Keratinocyte (primary cell): ENCODE results near the gene RNF19B.

Experiments used
- EZH2 ChIP-seq: IDR thresholded peaks from one replicate; pipeline ENCODE4 v1.6.1; 2012; ENCODE audit warnings: inconsistent platforms, mild to moderate bottlenecking, low read length, moderate library complexity
- TF ChIP-seq, protein P1 (sequence below), 3 experiments: IDR thresholded peaks in 1 of 3; conservative IDR thresholded peaks in 1 of 3; optimal IDR thresholded peaks in 1 of 3; 2 replicates in 2 of 3; 3 replicates in 1 of 3; pipeline versions ENCODE3 to v1.5.1; 2011; ENCODE audit warnings: low read length in 3 of 3, mild to moderate bottlenecking in 3 of 3, moderate library complexity in 2 of 3, control low read depth in 1 of 3, inconsistent platforms in 1 of 3; ENCODE audit not compliant: insufficient read depth in 2 of 3; ENCODE audit errors: extremely low read depth in 1 of 3

GRCh38 chr1:32924881-32925344, 39.7 kb downstream of the RNF19B start:
- TF ChIP-seq, protein P1, sequence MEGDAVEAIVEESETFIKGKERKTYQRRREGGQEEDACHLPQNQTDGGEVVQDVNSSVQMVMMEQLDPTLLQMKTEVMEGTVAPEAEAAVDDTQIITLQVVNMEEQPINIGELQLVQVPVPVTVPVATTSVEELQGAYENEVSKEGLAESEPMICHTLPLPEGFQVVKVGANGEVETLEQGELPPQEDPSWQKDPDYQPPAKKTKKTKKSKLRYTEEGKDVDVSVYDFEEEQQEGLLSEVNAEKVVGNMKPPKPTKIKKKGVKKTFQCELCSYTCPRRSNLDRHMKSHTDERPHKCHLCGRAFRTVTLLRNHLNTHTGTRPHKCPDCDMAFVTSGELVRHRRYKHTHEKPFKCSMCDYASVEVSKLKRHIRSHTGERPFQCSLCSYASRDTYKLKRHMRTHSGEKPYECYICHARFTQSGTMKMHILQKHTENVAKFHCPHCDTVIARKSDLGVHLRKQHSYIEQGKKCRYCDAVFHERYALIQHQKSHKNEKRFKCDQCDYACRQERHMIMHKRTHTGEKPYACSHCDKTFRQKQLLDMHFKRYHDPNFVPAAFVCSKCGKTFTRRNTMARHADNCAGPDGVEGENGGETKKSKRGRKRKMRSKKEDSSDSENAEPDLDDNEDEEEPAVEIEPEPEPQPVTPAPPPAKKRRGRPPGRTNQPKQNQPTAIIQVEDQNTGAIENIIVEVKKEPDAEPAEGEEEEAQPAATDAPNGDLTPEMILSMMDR (optimal IDR thresholded peaks at IDR 0.05 in 1 of 3, IDR thresholded peaks at IDR 0.05 in 1 of 3, conservative IDR thresholded peaks at IDR 0.05 in 1 of 3; ENCODE audit: extremely low read depth in 1 of 3, insufficient read depth in 2 of 3, low read length in 3 of 3), result no peak
- TF ChIP-seq EZH2, result no peak
